Mononuclear cell (primary cell): Measurements from ENCODE around the gene C8G. TPM values are rescaled to one million over a fixed set of nuclear protein-coding genes. Genes with fewer than 3 reads are reported as not detected.

Experiments
- H3K27me3 ChIP-seq: 2 replicates; pipeline ENCODE4 v1.6.0; 2011; ENCODE audit warnings: low read length, control low read depth; ENCODE audit not compliant: insufficient read depth
- H3K4me1 ChIP-seq: 2 replicates; pipeline ENCODE4 v1.5.1; 2011; ENCODE audit warnings: mild to moderate bottlenecking, low read length, control low read depth; ENCODE audit not compliant: insufficient read depth
- H3K4me3 ChIP-seq: 2 replicates; pipeline ENCODE4 v1.5.1; 2011; ENCODE audit warnings: mild to moderate bottlenecking, low read length, moderate library complexity
- H3K9me3 ChIP-seq: 2 replicates; pipeline ENCODE4 v1.5.1; 2011; ENCODE audit warnings: low read depth, mild to moderate bottlenecking, control low read depth, low read length
- total RNA-seq: library from RNA; depleted of rRNA; stranded (reverse); fragments of >200 nt; gene quantifications from one replicate; pipeline ENCODE4 v1.2.3, GENCODE V29; 2012

C8G gene
- not detected for total RNA-seq

DNA sequence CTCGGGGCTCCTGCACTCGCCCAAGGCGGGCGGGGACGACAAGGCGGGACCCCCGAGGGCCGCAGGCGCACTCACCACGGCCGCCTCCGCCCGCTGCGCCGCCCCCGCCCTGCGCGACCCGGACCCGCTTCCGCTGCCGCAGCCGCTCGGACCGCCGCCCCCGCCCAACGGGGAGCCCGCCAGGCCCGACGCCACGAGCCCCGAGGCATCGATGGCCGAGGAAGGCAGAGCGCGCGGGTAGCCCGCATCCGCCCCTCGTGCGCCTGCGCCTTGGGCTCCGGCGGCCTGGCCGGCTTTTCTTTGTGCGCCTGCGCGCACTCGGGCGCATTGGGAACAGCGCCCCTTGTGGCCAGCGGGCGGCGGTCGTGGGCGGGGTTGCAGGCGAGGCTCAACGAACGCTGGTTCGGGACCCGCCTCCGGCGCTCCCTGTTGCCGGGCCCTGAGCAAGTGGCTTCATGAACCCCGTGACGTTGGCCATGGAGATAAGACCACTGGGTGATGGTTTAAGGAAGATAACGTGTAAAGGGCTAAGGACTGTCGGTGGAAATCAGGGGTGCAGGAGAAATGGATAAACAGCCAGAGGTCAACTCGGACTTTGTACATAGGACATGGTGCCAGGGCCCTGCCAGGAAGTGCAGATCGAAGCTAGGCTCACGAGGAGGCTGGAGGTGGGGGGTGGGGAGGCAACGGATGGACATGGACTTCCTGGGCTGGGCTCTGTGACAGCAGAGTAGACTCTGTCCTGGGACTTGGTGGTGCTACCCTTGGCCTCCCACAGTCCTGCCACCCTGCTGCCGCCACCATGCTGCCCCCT lies at the start of gene C8G, which contains the start of gene FBXW5:
C8G (plus strand) TSS at position 725 of the 814 bp plus-strand sequence; CDS start at position 803, 78 bp downstream.
FBXW5 (minus strand) TSS at position 220 of the 814 bp plus-strand sequence. CDS start 655 bp downstream, outside the sequence.
- peak within 1 kb of the TSS; percentile 79 for H3K4me3 ChIP-seq
- peaks cover 25% of the 10 kb centered on the region for H3K4me1 ChIP-seq
- H3K27me3 ChIP-seq = no peaks in the 10 kb centered on the region
- H3K9me3 ChIP-seq = no peaks in the 10 kb centered on the region

DNA sequence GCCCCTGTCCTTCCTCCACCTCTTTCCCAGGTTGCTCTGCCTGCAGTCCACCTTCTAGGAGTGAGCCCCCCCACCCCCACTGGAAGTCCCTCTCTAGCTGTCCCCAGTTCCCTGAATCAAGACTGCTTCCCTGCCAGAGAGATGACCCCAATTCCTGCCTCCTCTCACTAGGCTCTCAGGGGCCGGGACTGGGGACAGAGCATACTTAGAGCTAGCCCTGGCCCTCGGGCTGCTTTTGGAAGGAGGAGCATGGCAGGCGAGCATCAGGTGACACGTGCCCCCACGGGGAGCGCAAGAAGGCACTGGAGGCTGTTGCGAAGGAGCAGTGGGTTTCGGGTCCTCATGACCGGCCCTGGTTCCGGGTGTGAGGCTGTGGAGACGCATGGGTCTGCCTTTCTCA lies 49.0 kb upstream of the C8G start:
- no peaks in the 10 kb centered on the region for H3K9me3 ChIP-seq
- no peaks in the 10 kb centered on the region for H3K4me1 ChIP-seq
- H3K4me3 ChIP-seq = no peak overlapping the region
- H3K27me3 ChIP-seq = no peaks in the 10 kb centered on the region

DNA sequence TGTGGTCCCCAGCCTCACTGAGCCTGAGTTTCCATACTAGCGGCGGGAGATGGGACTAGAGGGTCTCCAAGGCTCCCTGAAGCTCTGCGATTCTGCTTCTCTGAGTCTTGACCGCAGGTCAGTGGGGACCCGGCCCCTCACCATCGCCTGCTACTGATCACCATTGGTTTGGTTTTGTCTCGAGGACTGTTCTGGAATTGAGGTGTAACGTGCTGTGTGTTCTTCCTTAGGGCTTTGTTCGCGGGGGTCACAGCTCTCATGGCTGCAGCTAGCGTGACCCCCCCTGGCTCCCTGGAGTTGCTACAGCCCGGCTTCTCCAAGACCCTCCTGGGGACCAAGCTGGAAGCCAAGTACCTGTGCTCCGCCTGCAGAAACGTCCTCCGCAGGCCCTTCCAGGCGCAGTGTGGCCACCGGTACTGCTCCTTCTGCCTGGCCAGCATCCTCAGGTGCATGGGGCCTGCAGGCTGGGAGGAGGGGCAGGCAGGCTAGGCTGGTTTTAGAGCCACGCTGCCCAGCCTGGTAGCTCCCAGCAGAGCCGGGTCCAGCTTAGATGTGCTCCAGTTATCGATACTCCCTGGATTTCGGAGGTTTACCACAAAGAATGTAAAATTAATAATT lies 46.5 kb upstream of the C8G start:
- H3K4me3 ChIP-seq = no peak overlapping the region
- H3K9me3 ChIP-seq = no peaks in the 10 kb centered on the region
- H3K4me1 ChIP-seq = peaks cover 23% of the 10 kb centered on the region
- H3K27me3 ChIP-seq = no peaks in the 10 kb centered on the region

DNA sequence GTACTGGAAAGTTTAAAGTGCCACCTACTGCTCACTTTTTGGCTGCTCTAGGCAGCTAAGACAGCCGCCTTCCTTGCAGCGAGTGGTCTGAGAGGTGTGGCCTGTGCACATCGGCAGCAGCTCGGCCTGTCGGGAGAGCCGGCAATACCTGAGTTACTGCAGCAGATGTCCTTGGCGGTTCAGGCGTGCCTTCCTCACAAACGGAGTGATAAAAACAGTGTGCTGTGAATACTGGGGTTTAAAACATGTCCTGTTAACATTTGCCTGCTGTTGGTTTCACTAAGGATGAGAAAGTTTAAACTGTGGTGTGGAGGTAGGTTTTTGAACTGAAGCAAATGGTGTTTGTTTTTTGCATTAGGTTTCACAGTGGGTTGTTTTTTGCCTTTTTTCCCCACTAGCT lies 45.8 kb upstream of the C8G start:
- peaks cover 23% of the 10 kb centered on the region for H3K4me1 ChIP-seq
- H3K9me3 ChIP-seq = no peaks in the 10 kb centered on the region
- no peak overlapping the region for H3K4me3 ChIP-seq
- no peaks in the 10 kb centered on the region for H3K27me3 ChIP-seq

DNA sequence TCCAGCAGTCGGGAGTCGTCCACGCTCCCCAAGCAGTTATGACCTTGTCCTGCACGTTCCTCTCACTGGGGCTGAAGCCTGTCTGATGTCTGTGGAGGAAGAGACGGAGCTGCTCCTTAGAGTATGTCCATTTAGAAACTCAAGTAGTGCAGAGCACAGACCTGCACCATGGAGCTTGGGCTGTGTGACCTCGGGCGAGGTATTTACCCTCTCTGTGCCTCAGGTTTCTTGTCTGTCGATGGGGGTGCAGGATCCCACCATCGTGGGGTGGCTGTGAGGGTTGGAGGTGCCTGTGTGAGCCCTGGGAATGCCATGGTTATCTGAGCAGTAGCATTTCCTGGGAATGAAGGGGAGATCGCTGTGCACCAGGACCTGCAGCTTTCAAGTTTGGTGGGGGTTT lies 44.5 kb upstream of the C8G start:
- Histone ChIP-seq H3K27me3 (no peaks in the 10 kb centered on the region), H3K4me1 (peaks cover 23% of the 10 kb centered on the region), H3K9me3 (no peaks in the 10 kb centered on the region), H3K4me3 (no peak overlapping the region)

DNA sequence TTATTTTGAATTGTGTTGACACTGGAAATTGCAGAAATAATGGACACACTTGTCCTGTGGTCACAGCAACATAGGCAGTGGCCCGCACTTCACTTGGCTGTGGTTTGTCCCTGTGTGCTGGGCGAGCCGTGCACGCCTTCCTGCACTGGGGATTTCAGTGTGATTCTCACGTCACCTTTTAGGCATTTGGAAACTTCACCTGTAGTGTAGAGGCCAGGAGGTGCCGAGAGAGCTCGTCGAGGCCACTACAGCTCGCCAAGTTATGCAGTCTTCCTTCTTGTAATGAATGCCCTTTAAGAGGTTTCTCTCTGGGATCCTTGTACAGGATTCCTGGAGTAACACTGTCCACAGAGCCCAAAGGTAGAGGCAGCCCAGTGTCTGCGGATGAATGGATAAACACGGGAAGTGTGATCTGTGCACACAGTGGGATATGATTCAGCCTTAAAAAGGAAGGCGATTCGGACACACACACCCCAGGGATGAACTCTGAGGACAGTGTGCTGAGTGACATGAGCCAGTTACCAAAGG lies 44.0 kb upstream of the C8G start:
- no peak overlapping the region for H3K4me3 ChIP-seq
- no peaks in the 10 kb centered on the region for H3K9me3 ChIP-seq
- peaks cover 23% of the 10 kb centered on the region for H3K4me1 ChIP-seq
- H3K27me3 ChIP-seq = no peaks in the 10 kb centered on the region

DNA sequence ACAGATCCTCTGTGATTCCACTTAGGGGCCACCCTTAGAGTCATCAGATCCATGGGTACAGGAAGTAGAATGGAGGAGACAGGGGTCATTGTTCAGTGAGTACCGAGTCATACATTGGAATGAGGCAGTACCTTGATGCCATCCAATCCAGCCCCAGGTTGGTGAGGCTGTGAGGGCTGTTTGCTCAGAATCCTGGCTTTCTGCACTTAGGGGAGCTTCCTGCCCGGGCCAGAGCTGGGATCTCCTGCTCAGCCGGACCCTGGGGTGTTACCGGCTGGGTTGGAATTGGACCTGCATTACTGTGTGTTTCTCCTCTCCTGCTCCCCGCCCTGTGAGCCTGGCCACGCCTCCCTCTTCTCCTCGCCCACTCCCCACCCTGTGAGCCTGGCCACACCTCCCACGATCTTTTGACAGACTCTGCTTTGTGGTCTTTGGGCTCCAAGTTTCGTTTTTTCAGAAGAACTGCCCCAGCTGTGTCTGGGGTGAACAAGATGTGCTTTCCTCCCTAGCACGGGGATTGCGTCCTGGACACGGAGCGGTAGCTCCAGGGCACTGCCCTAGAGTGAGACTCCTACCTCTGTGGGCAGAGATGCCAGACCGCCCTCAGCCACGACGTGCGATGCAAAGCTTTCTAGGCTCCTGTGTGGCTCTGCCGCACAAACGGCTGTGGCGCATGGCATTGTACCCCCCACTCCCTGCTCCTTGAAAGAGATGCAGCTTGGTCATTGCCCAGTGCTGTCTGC lies 43.4 kb upstream of the C8G start:
- Histone ChIP-seq H3K27me3 (no peaks in the 10 kb centered on the region), H3K9me3 (no peaks in the 10 kb centered on the region), H3K4me3 (no peak overlapping the region), H3K4me1 (peaks cover 23% of the 10 kb centered on the region)

DNA sequence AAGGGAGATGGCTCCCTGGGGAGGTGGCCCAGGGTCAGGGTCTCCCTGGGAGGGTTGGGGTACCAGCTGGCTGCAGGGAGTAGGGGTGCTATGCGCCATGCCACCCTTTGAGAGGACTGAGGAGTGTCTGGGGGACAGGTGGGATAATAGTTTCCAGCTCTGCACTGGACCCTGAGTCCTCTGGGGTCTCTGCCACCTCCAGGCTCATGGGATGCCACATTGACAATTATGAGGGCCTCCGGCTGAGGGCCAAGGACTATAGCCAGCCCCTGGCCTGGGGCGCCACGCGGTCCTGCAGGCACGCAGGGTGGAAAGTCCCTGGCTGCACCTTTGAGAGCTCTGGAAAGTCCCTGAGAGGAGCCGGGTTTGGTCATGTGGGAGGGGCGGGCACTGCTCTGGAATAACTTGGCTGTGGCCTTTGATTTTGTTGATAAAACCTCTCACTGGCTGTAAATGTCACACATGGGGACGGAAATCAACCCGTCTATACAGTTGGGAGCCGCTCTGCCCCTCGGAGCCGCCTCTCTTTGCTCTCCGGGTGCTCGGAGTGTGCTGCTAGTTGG lies 42.7 kb upstream of the C8G start:
- Histone ChIP-seq H3K27me3 (no peaks in the 10 kb centered on the region), H3K4me1 (peaks cover 23% of the 10 kb centered on the region), H3K4me3 (no peak overlapping the region), H3K9me3 (no peaks in the 10 kb centered on the region)

DNA sequence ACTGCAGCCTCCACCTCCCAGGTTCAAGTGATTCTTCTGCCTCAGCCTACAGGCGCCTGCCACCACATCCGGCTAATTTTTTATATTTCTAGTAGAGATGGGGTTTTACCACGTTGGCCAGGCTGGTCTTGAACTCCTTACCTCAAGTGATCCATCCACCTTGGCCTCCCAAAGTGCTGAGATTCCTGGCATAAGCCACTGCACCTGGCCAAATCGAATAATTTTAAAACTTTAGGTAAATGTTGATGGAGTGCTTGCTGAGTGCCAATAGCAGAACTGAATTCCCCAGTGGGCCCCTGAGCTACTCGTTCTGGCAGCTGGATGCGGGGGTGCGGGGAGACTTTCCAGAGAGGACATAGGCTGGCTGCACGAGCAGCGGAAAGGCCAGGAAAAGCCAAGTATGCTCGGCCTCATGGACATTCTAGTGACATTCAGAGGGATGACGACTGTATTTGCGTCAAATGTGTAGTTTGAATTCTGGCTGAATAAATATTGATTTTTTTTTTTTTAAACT lies 41.9 kb upstream of the C8G start:
- Histone ChIP-seq H3K27me3 (no peaks in the 10 kb centered on the region), H3K4me3 (no peak overlapping the region), H3K4me1 (peaks cover 23% of the 10 kb centered on the region), H3K9me3 (no peaks in the 10 kb centered on the region)

DNA sequence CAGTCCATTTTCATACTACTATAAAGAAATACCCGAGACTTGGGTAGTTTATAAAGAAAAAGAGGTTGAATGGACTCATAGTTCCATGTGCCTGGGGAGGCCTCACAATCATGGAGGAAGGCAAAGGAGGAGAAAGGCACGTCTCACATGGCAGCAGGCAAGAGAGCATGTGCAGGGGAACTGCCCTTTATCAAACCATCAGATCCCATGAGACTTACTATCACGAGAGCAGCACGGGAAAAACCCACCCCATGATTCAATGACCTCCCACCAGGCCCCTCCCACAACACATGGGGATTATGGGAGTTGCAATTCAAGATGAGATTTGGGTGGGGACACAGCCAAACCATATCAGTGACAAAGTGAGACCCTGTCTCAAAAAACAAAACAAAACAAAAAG lies 38.8 kb upstream of the C8G start:
- no peak overlapping the region for H3K4me3 ChIP-seq
- H3K9me3 ChIP-seq = no peaks in the 10 kb centered on the region
- H3K4me1 ChIP-seq = peaks cover 21% of the 10 kb centered on the region
- no peaks in the 10 kb centered on the region for H3K27me3 ChIP-seq

DNA sequence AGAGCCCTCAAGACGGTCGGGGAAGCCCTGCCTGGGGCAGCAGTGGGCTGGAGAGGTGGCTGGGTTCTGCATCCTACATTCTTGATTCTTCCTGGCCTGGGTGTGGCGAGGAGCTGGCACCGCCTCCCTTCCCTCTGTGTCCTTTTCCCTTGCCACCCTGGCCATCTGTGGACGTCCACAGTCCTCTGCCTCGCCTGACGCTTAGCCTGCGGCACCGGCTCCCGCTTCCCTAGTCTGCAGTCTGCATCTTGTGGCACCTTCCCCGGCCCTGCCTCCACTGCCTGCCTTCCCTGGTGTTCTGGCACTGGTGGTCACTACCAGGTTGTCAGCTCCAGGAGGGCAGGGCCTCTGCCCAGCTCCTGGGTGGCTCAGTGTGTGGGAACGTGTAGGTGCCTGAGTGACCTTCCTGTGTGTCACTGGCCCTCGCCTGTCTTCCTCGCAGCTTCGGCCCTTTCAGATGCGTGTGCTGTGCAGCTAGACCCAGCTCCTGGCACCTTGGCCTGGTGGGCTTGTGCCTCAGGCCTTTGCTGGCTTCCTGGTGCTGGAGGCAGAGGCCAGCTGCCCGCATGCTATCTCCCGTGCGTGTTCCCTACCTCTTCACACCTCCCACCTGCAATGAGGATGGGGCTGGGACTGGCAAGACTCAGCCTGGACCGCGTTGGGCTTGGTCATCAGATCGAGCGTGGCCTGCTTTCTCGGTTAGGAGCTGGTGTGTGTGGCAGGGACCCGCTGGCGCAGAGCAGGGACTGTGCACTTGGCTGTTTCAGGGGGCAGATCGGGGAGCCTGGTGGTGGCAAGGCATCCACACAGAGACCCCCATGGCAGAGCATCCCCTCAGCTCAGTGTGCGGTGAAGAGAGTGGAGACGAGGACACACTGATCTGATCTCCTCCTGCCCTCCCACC lies 37.8 kb upstream of the C8G start:
- Histone ChIP-seq H3K4me1 (peaks cover 11% of the 10 kb centered on the region), H3K4me3 (no peak overlapping the region), H3K9me3 (no peaks in the 10 kb centered on the region), H3K27me3 (no peaks in the 10 kb centered on the region)

DNA sequence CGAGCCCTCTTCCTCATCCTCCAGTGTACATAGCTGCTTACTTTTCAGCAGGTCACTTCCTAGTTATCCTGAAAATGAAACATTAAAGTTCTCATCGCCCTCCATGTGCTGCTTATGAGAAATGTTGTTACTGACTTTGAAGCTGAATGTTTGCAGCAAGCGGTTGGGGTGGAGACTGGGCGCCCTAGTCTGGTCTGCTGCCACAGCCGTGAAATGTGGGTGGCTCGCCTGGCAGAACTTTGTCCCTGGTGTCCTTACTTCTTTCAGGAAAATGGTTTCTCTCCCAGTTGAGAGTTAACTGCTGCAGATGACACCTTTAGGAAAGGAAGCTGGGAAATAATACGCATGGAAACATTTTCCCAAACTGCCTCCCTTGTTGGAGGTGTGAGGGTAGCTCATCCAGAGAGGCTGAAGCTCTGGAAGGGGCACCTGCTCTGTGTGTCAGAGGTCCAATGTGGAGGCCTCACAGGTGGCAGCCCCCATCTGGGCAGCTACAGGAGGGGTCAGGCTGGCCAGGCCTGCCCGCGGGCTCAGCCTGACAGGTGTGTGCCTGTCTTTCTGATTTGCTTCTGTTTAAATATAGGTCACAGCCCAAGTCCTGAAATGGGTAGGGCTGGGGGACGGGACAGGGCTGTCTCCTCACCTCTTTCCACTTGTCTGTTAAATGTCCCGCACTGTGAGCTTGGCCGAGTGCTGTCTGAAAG lies 34.7 kb upstream of the C8G start:
- no peaks in the 10 kb centered on the region for H3K4me1 ChIP-seq
- H3K4me3 ChIP-seq = no peak overlapping the region
- H3K27me3 ChIP-seq = no peaks in the 10 kb centered on the region
- H3K9me3 ChIP-seq = no peaks in the 10 kb centered on the region

DNA sequence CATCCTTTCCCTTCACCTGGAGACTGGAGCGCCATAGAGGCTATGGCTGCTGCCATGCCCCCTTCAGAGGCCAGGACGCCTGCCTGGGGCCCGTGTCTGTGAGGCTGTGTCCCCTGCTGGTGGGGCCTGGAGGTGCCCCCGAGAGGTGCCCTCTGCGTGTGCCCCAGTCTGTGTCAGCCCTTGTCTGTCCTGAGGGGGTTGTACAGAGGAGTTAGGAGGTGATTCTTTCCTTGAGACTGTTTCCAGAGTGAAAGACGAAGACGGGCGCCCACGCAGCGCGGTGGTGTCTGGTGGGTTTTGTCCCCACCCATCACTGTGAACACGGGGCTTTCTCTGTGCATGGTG lies 34.2 kb upstream of the C8G start:
- Histone ChIP-seq H3K9me3 (no peaks in the 10 kb centered on the region), H3K27me3 (no peaks in the 10 kb centered on the region), H3K4me1 (no peaks in the 10 kb centered on the region), H3K4me3 (no peak overlapping the region)
